Gastroesophageal sphincter (tissue), 3 donors: ENCODE results near the gene BST2.

Experiments
- POLR2AphosphoS5 ChIP-seq: sonication (generic); formaldehyde crosslinking; IDR thresholded peaks from one replicate; pipeline ENCODE4 v1.6.1; 2017; ENCODE audit warnings: antibody characterized with exemption
- TF ChIP-seq, protein P1 (sequence below), 4 experiments: fragments of 200-600 bp in 2 of 4; fragments of 450-650 bp in 2 of 4; sonication (generic) in 1 of 4; IDR thresholded peaks; one replicate each; pipeline ENCODE4 v1.5.1; 2017 to 2019; ENCODE audit warnings: antibody characterized with exemption in 4 of 4, mild to moderate bottlenecking in 2 of 4, moderate library complexity in 2 of 4

DNA sequence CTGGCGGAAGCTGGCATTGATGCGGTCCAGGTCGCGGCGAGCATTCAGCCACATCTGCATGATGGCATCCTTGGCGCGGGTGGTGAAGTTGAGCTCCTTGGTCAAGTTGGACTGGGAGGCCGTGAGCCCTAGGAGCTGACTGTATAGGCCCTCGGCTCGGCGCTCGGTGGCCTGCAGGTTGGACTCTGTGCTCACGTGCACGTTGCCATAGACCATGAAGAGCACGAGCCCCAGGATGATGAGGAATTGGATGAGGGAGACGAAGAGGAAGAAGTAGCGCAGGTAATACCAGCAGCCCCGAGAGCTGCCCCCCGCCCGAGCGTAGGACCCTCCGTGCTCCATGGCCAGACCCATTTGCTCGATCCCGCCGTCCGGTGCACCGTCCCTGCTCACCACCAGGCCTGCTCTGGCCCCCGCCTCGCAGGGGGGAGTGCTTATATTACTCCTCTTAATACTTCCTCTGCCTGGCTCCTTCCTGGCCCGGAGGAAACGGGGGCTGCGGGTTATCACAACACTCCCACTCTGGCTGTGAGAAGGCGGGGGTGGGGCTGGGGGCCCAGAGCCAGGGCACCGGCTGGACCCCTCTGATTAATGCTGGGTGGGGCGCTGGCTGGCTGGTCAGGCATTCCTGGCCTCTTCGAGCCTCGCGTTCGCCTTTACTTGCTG is 28.4 kb downstream of the BST2 start, which contains the start of gene PLVAP:
- TF ChIP-seq, protein P1, sequence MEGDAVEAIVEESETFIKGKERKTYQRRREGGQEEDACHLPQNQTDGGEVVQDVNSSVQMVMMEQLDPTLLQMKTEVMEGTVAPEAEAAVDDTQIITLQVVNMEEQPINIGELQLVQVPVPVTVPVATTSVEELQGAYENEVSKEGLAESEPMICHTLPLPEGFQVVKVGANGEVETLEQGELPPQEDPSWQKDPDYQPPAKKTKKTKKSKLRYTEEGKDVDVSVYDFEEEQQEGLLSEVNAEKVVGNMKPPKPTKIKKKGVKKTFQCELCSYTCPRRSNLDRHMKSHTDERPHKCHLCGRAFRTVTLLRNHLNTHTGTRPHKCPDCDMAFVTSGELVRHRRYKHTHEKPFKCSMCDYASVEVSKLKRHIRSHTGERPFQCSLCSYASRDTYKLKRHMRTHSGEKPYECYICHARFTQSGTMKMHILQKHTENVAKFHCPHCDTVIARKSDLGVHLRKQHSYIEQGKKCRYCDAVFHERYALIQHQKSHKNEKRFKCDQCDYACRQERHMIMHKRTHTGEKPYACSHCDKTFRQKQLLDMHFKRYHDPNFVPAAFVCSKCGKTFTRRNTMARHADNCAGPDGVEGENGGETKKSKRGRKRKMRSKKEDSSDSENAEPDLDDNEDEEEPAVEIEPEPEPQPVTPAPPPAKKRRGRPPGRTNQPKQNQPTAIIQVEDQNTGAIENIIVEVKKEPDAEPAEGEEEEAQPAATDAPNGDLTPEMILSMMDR (IDR thresholded peaks at IDR 0.05): peak in 2 of 4 experiments; percentile 5 to 7
- peak; percentile 22 for TF ChIP-seq POLR2AphosphoS5
